DOHH2 (cell line): ENCODE results near the gene ADNP.

ENCODE experiments used
- H3F3A ChIP-seq: fragments of 200-600 bp; sonication (generic), shearing (Covaris generic); 2 replicates; pipeline ENCODE4 v1.6.0; 2016; ENCODE audit warnings: antibody characterized with exemption, mild to moderate bottlenecking; ENCODE audit not compliant: control insufficient read depth, insufficient read depth
- H3K27ac ChIP-seq: fragments of 200-600 bp; sonication (generic); 2 replicates; pipeline ENCODE4 v1.5.1; 2014; ENCODE audit warnings: low read depth, mild to moderate bottlenecking, low read length, moderate library complexity
- H3K27me3 ChIP-seq: fragments of 200-600 bp; sonication (generic); 2 replicates; pipeline ENCODE4 v1.6.1; 2014; ENCODE audit warnings: mild to moderate bottlenecking, low read length, mixed read lengths; ENCODE audit not compliant: control insufficient read depth
- H3K36me3 ChIP-seq: fragments of 200-600 bp; sonication (generic); 2 replicates; pipeline ENCODE4 v1.6.1; 2014; ENCODE audit warnings: mild to moderate bottlenecking, low read length, moderate library complexity, mixed read lengths; ENCODE audit not compliant: control insufficient read depth
- H3K4me1 ChIP-seq: fragments of 200-600 bp; sonication (generic); 2 replicates; pipeline ENCODE4 v1.6.1; 2014; ENCODE audit warnings: mild to moderate bottlenecking, low read length, mixed read lengths; ENCODE audit not compliant: control insufficient read depth
- H3K4me2 ChIP-seq: fragments of 200-600 bp; sonication (generic); 2 replicates; pipeline ENCODE4 v1.6.0; 2014; ENCODE audit warnings: mild to moderate bottlenecking, low read length, moderate library complexity
- H3K4me3 ChIP-seq: fragments of 200-600 bp; sonication (generic); 2 replicates; pipeline ENCODE4 v1.5.1; 2014; ENCODE audit warnings: mild to moderate bottlenecking, low read length, mixed read lengths
- H3K79me2 ChIP-seq: fragments of 200-600 bp; sonication (generic); 2 replicates; pipeline ENCODE4 v1.6.1; 2014; ENCODE audit warnings: mild to moderate bottlenecking, low read length, mixed read lengths; ENCODE audit not compliant: control insufficient read depth
- H3K9me2 ChIP-seq: fragments of 200-600 bp; sonication (generic); replicated peaks from 2 replicates; pipeline ENCODE4 v1.6.1; 2014; ENCODE audit warnings: mild to moderate bottlenecking, low read length, mixed read lengths; ENCODE audit not compliant: control insufficient read depth
- H3K9me3 ChIP-seq: fragments of 200-600 bp; sonication (generic); 2 replicates; pipeline ENCODE4 v1.6.1; 2014; ENCODE audit warnings: antibody characterized with exemption, low read length, mixed read lengths; ENCODE audit not compliant: control insufficient read depth, insufficient read depth
- H4K20me1 ChIP-seq: fragments of 200-600 bp; sonication (generic); 2 replicates; pipeline ENCODE4 v1.6.0; 2014; ENCODE audit warnings: low read depth, mild to moderate bottlenecking, antibody characterized with exemption, low read length, moderate library complexity; ENCODE audit not compliant: control insufficient read depth, insufficient read depth
- CTCF ChIP-seq: fragments of 200-600 bp; sonication (generic); IDR thresholded peaks from one replicate; pipeline ENCODE4 v1.5.1; 2014; ENCODE audit warnings: antibody characterized with exemption, mild to moderate bottlenecking, low read depth, low read length; ENCODE audit not compliant: poor library complexity, severe bottlenecking
- EZH2phosphoT487 ChIP-seq: fragments of 200-600 bp; sonication (generic); IDR thresholded peaks from 2 replicates; pipeline ENCODE4 v1.6.1; 2017; ENCODE audit warnings: borderline replicate concordance, mild to moderate bottlenecking, antibody characterized with exemption, low read length, moderate library complexity, mixed read lengths

The ADNP gene

GRCh38 chr20:50868509-50869495, 62.4 kb downstream of the ADNP start:
- H3F3A ChIP-seq = peaks cover 2% of the 10 kb centered on the region; the same call in 1 of the 2 replicates
- H3K27me3 ChIP-seq = no peaks in the 10 kb centered on the region
- H3K4me3 ChIP-seq = no peak overlapping the region
- H3K4me1 ChIP-seq = peaks cover 42% of the 10 kb centered on the region
- H3K36me3 ChIP-seq = peaks cover 78% of the 10 kb centered on the region
- TF ChIP-seq CTCF (no peak), EZH2phosphoT487 (no peak)
- no peaks in the 10 kb centered on the region for H3K9me2 ChIP-seq
- H4K20me1 ChIP-seq = no peaks in the 10 kb centered on the region
- H3K79me2 ChIP-seq = peaks cover 74% of the 10 kb centered on the region
- no peak overlapping the region for H3K4me2 ChIP-seq
- no peaks in the 10 kb centered on the region for H3K9me3 ChIP-seq
- no peak overlapping the region for H3K27ac ChIP-seq

- H3K27ac ChIP-seq = no peak overlapping the region
- TF ChIP-seq CTCF = no peak
- TF ChIP-seq EZH2phosphoT487 = no peak
- H3K79me2 ChIP-seq = peaks cover 74% of the 10 kb centered on the region
- H4K20me1 ChIP-seq = no peaks in the 10 kb centered on the region
- H3F3A ChIP-seq = no peaks in the 10 kb centered on the region
- no peaks in the 10 kb centered on the region for H3K9me2 ChIP-seq
- H3K9me3 ChIP-seq = no peaks in the 10 kb centered on the region
- H3K27me3 ChIP-seq = no peaks in the 10 kb centered on the region
- no peak overlapping the region for H3K4me3 ChIP-seq
- H3K4me1 ChIP-seq = peaks cover 40% of the 10 kb centered on the region
- peaks cover 73% of the 10 kb centered on the region for H3K36me3 ChIP-seq
- no peak overlapping the region for H3K4me2 ChIP-seq
These were observed 63.4 kb downstream of the ADNP start for GRCh38 chr20:50867805-50868204.

- no peaks in the 10 kb centered on the region for H3F3A ChIP-seq
- TF ChIP-seq CTCF = no peak
- no peak for TF ChIP-seq EZH2phosphoT487
- H3K4me2 ChIP-seq = no peak overlapping the region
- H3K9me2 ChIP-seq = no peaks in the 10 kb centered on the region
- no peaks in the 10 kb centered on the region for H3K27me3 ChIP-seq
- H3K36me3 ChIP-seq = peaks cover 77% of the 10 kb centered on the region
- no peaks in the 10 kb centered on the region for H3K9me3 ChIP-seq
- peaks cover 78% of the 10 kb centered on the region for H3K79me2 ChIP-seq
- H3K4me3 ChIP-seq = no peak overlapping the region
- H3K4me1 ChIP-seq = peaks cover 31% of the 10 kb centered on the region
- no peaks in the 10 kb centered on the region for H4K20me1 ChIP-seq
- H3K27ac ChIP-seq = no peak overlapping the region
These were observed 64.4 kb downstream of the ADNP start for GRCh38 chr20:50866831-50867230.
